ENCODE results near the gene NR1I2. TPM values are rescaled to one million over a fixed set of nuclear protein-coding genes. Genes with fewer than 3 reads are reported as not detected.

The NR1I2 gene
- total RNA-seq, 1 donor from 2014 or later = 0.26 TPM

- no peak for TF ChIP-seq CTCF (conservative IDR thresholded peaks at IDR 0.05)
- H3K4me3 Mint-ChIP-seq = no peak overlapping the region
- peaks cover 10% of the 10 kb centered on the region for H3K9me3 Mint-ChIP-seq
- no peaks in the 10 kb centered on the region for H3K27me3 Mint-ChIP-seq (ENCODE audit: low read depth)
- DNase-seq (ENCODE audit: low read depth, low spot score) = no peak
- H3K36me3 Mint-ChIP-seq (ENCODE audit: low read depth) = peaks cover 44% of the 10 kb centered on the region
- H3K27ac Mint-ChIP-seq (ENCODE audit: unreplicated experiment) = no peak overlapping the region
- no peaks in the 10 kb centered on the region for H3K4me1 Mint-ChIP-seq
Observed at GRCh38 chr3:119841808-119842471, 60.0 kb downstream of the NR1I2 start.

- no peak overlapping the region for H3K4me3 Mint-ChIP-seq
- TF ChIP-seq CTCF (conservative IDR thresholded peaks at IDR 0.05) = no peak
- H3K9me3 Mint-ChIP-seq = peaks cover 15% of the 10 kb centered on the region
- no peak for DNase-seq (ENCODE audit: low read depth, low spot score)
- H3K27ac Mint-ChIP-seq (ENCODE audit: unreplicated experiment) = no peak overlapping the region
- peaks cover 4% of the 10 kb centered on the region for H3K4me1 Mint-ChIP-seq
- no peaks in the 10 kb centered on the region for H3K27me3 Mint-ChIP-seq (ENCODE audit: low read depth)
- peaks cover 56% of the 10 kb centered on the region for H3K36me3 Mint-ChIP-seq (ENCODE audit: low read depth)
Observed at GRCh38 chr3:119849126-119849525, 67.2 kb downstream of the NR1I2 start.

- Mint-ChIP-seq H3K4me3 (no peak overlapping the region), H3K36me3 (ENCODE audit: low read depth) (peaks cover 68% of the 10 kb centered on the region), H3K27ac (ENCODE audit: unreplicated experiment) (no peak overlapping the region), H3K4me1 (no peaks in the 10 kb centered on the region), H3K9me3 (peaks cover 28% of the 10 kb centered on the region), H3K27me3 (ENCODE audit: low read depth) (no peaks in the 10 kb centered on the region)
- no peak for TF ChIP-seq CTCF (conservative IDR thresholded peaks at IDR 0.05)
- no peak for DNase-seq (ENCODE audit: low read depth, low spot score)
Observed at GRCh38 chr3:119856695-119857094, 74.8 kb downstream of the NR1I2 start.

- Mint-ChIP-seq H3K27me3 (ENCODE audit: low read depth) (no peaks in the 10 kb centered on the region), H3K4me3 (no peak overlapping the region), H3K9me3 (peaks cover 24% of the 10 kb centered on the region), H3K36me3 (ENCODE audit: low read depth) (peaks cover 72% of the 10 kb centered on the region), H3K27ac (ENCODE audit: unreplicated experiment) (no peak overlapping the region), H3K4me1 (no peaks in the 10 kb centered on the region)
- no peak for DNase-seq (ENCODE audit: low read depth, low spot score)
- no peak for TF ChIP-seq CTCF (conservative IDR thresholded peaks at IDR 0.05)
Observed at GRCh38 chr3:119858957-119859356, 77.1 kb downstream of the NR1I2 start.

GRCh38 chr3:119859728-119860127 lies 77.8 kb downstream of the NR1I2 start:
- DNase-seq (ENCODE audit: low read depth, low spot score) = no peak
- TF ChIP-seq CTCF (conservative IDR thresholded peaks at IDR 0.05) = no peak
- H3K4me1 Mint-ChIP-seq = no peaks in the 10 kb centered on the region
- peaks cover 66% of the 10 kb centered on the region for H3K36me3 Mint-ChIP-seq (ENCODE audit: low read depth)
- no peaks in the 10 kb centered on the region for H3K27me3 Mint-ChIP-seq (ENCODE audit: low read depth)
- H3K4me3 Mint-ChIP-seq = no peak overlapping the region
- no peak overlapping the region for H3K27ac Mint-ChIP-seq (ENCODE audit: unreplicated experiment)
- H3K9me3 Mint-ChIP-seq = peaks cover 23% of the 10 kb centered on the region

Data from neural crest cell (in vitro differentiated cells).